SK-N-DZ (cell line): Measurements from ENCODE around the gene AKR7A3. TPM values are rescaled to one million over a fixed set of nuclear protein-coding genes. Genes with fewer than 3 reads are reported as not detected.
"Not testable (repeated sequence)": the region's sequence is repeated elsewhere in the genome, so short reads cannot be mapped to it uniquely, and the experiment has no call there.

Experiments used
- DNase-seq: peaks from one replicate; pipeline ENCODE4 v3.0.0-alpha.2; 2015; ENCODE audit warnings: low spot score
- polyA plus RNA-seq, 2 experiments: library from polyadenylated mRNA; depleted of rRNA; stranded (reverse); fragments of >200 nt; gene quantifications; 2 replicates each; pipeline ENCODE4 v1.2.3, GENCODE V29; 2014

Gene AKR7A3
- 0.32 and 0.59 TPM in 2 replicates for polyA plus RNA-seq (2014; cell fraction: cytosol; rRNA removed)
- 5.5 and 9.6 TPM in 2 replicates for polyA plus RNA-seq (2014; cell fraction: nucleus; rRNA removed)

GRCh38 chr1:19288324-19289241, at the start of gene AKR7A3:
TSS of gene AKR7A3 (minus strand) at chr1:19288770. CDS start at chr1:19288709, 61 bp downstream.
- DNase-seq: not testable (repeated sequence)

GRCh38 chr1:19338323-19338762, 49.8 kb upstream of the AKR7A3 start:
- DNase-seq: no peak

GRCh38 chr1:19337289-19337688, 48.7 kb upstream of the AKR7A3 start:
- DNase-seq: no peak

- DNase-seq: no peak
Observed at GRCh38 chr1:19336543-19336942, 48.0 kb upstream of the AKR7A3 start.

GRCh38 chr1:19333587-19334354, 45.2 kb upstream of the AKR7A3 start:
- DNase-seq: no peak

GRCh38 chr1:19332832-19333231, 44.3 kb upstream of the AKR7A3 start:
- DNase-seq: no peak

GRCh38 chr1:19331262-19331878, 42.8 kb upstream of the AKR7A3 start:
- no peak for DNase-seq

- no peak for DNase-seq
Observed at GRCh38 chr1:19330449-19331135, 42.0 kb upstream of the AKR7A3 start.

GRCh38 chr1:19329611-19330010, 41.0 kb upstream of the AKR7A3 start:
- DNase-seq: no peak

- no peak for DNase-seq
Observed at GRCh38 chr1:19329188-19329587, 40.6 kb upstream of the AKR7A3 start.

GRCh38 chr1:19328486-19328885, 39.9 kb upstream of the AKR7A3 start:
- DNase-seq: no peak

- no peak for DNase-seq
Observed at GRCh38 chr1:19327736-19328135, 39.2 kb upstream of the AKR7A3 start.

GRCh38 chr1:19327301-19327700, 38.7 kb upstream of the AKR7A3 start:
- DNase-seq: no peak

- DNase-seq: no peak
Observed at GRCh38 chr1:19326748-19327065, 38.1 kb upstream of the AKR7A3 start.

GRCh38 chr1:19325958-19326747, 37.6 kb upstream of the AKR7A3 start:
- DNase-seq: no peak

GRCh38 chr1:19325368-19325957, 36.9 kb upstream of the AKR7A3 start:
- no peak for DNase-seq

GRCh38 chr1:19324665-19324990, 36.1 kb upstream of the AKR7A3 start:
- no peak for DNase-seq

GRCh38 chr1:19323987-19324664, 35.6 kb upstream of the AKR7A3 start:
- no peak for DNase-seq

GRCh38 chr1:19322481-19322880, 33.9 kb upstream of the AKR7A3 start:
- DNase-seq: no peak

GRCh38 chr1:19321071-19321470, 32.5 kb upstream of the AKR7A3 start:
- no peak for DNase-seq
